IgD-negative memory B cell (primary cell): ENCODE measurements around the gene MYOF. TPM values are rescaled to one million over a fixed set of nuclear protein-coding genes. Genes with fewer than 3 reads are reported as not detected.

Experiments used
- H3K27ac Mint-ChIP-seq, 3 donors: one replicate each; pipeline ENCODE4 v1.8.0; 2020 to 2022; ENCODE audit warnings: mild to moderate bottlenecking in 3 of 3, mixed read lengths in 3 of 3, moderate library complexity in 1 of 3
- H3K27me3 Mint-ChIP-seq: one replicate; pipeline ENCODE4 v1.8.0; 2021; ENCODE audit warnings: mixed read lengths
- H3K36me3 Mint-ChIP-seq: one replicate; pipeline ENCODE4 v1.8.0; 2020; ENCODE audit warnings: mild to moderate bottlenecking, mixed read lengths
- H3K4me1 Mint-ChIP-seq, 3 donors: one replicate each; pipeline ENCODE4 v1.8.0; 2020 to 2022; ENCODE audit warnings: mixed read lengths in 3 of 3, mild to moderate bottlenecking in 1 of 3
- H3K4me3 Mint-ChIP-seq, 4 donors: one replicate each; pipeline ENCODE4 v1.8.0; 2020 to 2022; ENCODE audit warnings: mild to moderate bottlenecking in 4 of 4, mixed read lengths in 4 of 4, moderate library complexity in 3 of 4
- H3K9me3 Mint-ChIP-seq, 3 donors: one replicate each; pipeline ENCODE4 v1.8.0; 2020 to 2021; ENCODE audit warnings: mixed read lengths in 3 of 3, mild to moderate bottlenecking in 1 of 3
- polyA plus RNA-seq: library from polyadenylated mRNA; unstranded; fragments of 300-500 nt; fragmentation: Illumina TruSeq; gene quantifications from one replicate; pipeline ENCODE4 v1.2.3, GENCODE V29; 2021

The MYOF gene, protein sequence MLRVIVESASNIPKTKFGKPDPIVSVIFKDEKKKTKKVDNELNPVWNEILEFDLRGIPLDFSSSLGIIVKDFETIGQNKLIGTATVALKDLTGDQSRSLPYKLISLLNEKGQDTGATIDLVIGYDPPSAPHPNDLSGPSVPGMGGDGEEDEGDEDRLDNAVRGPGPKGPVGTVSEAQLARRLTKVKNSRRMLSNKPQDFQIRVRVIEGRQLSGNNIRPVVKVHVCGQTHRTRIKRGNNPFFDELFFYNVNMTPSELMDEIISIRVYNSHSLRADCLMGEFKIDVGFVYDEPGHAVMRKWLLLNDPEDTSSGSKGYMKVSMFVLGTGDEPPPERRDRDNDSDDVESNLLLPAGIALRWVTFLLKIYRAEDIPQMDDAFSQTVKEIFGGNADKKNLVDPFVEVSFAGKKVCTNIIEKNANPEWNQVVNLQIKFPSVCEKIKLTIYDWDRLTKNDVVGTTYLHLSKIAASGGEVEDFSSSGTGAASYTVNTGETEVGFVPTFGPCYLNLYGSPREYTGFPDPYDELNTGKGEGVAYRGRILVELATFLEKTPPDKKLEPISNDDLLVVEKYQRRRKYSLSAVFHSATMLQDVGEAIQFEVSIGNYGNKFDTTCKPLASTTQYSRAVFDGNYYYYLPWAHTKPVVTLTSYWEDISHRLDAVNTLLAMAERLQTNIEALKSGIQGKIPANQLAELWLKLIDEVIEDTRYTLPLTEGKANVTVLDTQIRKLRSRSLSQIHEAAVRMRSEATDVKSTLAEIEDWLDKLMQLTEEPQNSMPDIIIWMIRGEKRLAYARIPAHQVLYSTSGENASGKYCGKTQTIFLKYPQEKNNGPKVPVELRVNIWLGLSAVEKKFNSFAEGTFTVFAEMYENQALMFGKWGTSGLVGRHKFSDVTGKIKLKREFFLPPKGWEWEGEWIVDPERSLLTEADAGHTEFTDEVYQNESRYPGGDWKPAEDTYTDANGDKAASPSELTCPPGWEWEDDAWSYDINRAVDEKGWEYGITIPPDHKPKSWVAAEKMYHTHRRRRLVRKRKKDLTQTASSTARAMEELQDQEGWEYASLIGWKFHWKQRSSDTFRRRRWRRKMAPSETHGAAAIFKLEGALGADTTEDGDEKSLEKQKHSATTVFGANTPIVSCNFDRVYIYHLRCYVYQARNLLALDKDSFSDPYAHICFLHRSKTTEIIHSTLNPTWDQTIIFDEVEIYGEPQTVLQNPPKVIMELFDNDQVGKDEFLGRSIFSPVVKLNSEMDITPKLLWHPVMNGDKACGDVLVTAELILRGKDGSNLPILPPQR (N-terminal part only)
- polyA plus RNA-seq: not detected

- Mint-ChIP-seq H3K9me3 (no peaks in the 10 kb centered on the region), H3K4me3 (peak within 1 kb of the TSS; percentile 72 to 91 (median 84)), H3K4me1 (peaks cover 4 to 15% (median 13%) of the 10 kb centered on the region in 3 donors), H3K27ac (peak within 1 kb of the TSS in 1 of 3 donors; percentile 32), H3K36me3 (no peaks in the 10 kb centered on the region), H3K27me3 (peaks cover 18% of the 10 kb centered on the region)
These were observed at the start of gene MYOF for GRCh38 chr10:93482145-93482834. Gene MYOF, minus strand, starts transcription at chr10:93482334. Its CDS starts 140 bp downstream, at chr10:93482194.

DNA sequence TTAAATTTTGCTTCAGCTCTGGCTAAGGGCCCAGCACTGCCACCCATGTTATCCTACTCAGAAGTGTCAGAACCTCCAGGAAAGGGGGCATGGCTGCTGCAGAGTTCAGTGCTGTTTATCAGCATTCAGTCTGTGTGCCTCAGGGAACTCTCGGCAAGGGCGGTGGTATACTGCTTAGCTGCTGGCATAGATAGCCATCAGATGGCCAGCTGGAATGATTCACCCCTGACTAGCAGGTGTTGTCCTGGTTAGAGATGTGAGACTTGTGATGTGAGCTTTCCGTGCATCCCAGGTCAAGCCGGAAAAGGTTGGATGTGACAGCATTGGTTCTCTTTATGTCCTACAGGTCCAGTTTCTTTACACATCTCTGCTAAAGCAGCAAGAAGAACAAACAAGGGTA, 36.4 kb upstream of the MYOF start:
- Mint-ChIP-seq H3K4me1 (peaks cover 2 to 6% (median 2%) of the 10 kb centered on the region in 3 donors), H3K9me3 (no peaks in the 10 kb centered on the region), H3K36me3 (peaks cover 3% of the 10 kb centered on the region), H3K27me3 (no peaks in the 10 kb centered on the region), H3K4me3 (no peak overlapping the region), H3K27ac (no peak overlapping the region)

DNA sequence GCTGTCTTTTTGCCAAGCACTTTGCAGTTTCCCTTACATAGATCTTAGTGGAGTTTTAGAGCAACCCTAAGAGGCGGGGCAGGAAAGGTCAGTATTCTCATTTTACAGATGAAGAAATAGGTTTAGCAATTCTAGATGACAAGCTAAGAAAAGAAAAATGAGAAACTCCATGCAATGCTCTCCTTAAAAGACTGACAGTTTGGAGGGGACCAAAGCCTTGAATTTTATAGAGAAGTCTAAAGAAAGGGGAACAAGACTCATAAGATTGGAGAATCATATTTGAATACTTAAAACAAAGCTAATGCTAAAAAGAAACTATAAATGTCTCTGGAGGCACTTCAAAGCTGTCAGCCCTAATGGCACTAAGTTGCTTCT, 33.9 kb upstream of the MYOF start:
- Mint-ChIP-seq H3K27ac (no peak overlapping the region), H3K4me3 (no peak overlapping the region), H3K27me3 (no peaks in the 10 kb centered on the region), H3K9me3 (no peaks in the 10 kb centered on the region), H3K36me3 (no peaks in the 10 kb centered on the region), H3K4me1 (peaks cover 3 to 6% (median 4%) of the 10 kb centered on the region in 3 donors)

- no peak overlapping the region for H3K27ac Mint-ChIP-seq
- H3K27me3 Mint-ChIP-seq: no peaks in the 10 kb centered on the region
- H3K4me3 Mint-ChIP-seq: no peak overlapping the region
- H3K4me1 Mint-ChIP-seq: peaks cover 3 to 6% (median 4%) of the 10 kb centered on the region in 3 donors
- no peaks in the 10 kb centered on the region for H3K36me3 Mint-ChIP-seq
- no peaks in the 10 kb centered on the region for H3K9me3 Mint-ChIP-seq
These were observed 33.2 kb upstream of the MYOF start for GRCh38 chr10:93515071-93516005.

DNA sequence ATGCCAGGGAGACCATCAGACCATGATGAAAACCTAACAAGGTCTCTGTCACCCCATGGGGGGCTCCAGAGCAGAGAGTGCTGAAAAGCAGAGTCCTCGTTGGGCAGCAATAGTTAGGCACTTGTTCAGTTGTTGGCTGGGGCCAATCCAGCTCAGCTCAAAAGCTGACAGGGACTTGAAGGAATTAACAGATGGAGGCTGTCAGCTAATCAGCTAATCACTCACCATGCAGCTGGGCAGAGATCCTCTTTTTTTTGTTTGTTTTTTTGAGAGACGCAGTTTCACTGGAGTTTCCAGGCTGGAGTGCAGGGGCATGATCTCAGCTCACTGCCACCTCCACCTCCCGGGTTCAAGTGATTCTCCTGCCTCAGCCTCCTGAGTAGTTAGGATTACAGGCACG, 32.4 kb upstream of the MYOF start:
- Mint-ChIP-seq H3K9me3 (no peaks in the 10 kb centered on the region), H3K4me1 (peaks cover 3 to 6% (median 4%) of the 10 kb centered on the region in 3 donors), H3K27ac (no peak overlapping the region), H3K4me3 (no peak overlapping the region), H3K27me3 (no peaks in the 10 kb centered on the region), H3K36me3 (no peaks in the 10 kb centered on the region)

- H3K4me1 Mint-ChIP-seq: peaks cover 3 to 6% (median 4%) of the 10 kb centered on the region in 3 donors
- H3K4me3 Mint-ChIP-seq: no peak overlapping the region
- H3K9me3 Mint-ChIP-seq: no peaks in the 10 kb centered on the region
- H3K27me3 Mint-ChIP-seq: no peaks in the 10 kb centered on the region
- H3K36me3 Mint-ChIP-seq: no peaks in the 10 kb centered on the region
- H3K27ac Mint-ChIP-seq: no peak overlapping the region
These were observed 31.0 kb upstream of the MYOF start for GRCh38 chr10:93513091-93513490.

DNA sequence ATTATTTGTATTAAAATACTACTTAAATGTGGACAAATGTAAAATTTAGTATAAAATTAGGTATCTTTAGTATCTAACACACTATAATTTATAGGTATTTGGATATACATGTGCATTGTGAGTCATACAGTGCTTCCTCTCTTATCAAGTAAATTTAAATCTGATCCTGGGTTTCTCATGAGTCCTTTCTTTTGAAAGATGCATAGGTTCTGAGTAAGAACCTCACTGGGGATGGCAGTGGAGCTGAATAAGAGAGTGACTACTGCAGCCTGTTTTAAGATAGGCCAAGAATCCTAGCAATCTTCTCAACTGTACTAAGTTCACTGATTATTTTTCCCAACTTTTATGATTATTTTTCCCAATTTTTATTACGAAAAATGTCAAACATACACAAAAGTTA, 30.4 kb upstream of the MYOF start:
- H3K9me3 Mint-ChIP-seq: no peaks in the 10 kb centered on the region
- no peaks in the 10 kb centered on the region for H3K36me3 Mint-ChIP-seq
- peaks cover 4 to 6% (median 5%) of the 10 kb centered on the region in 3 donors for H3K4me1 Mint-ChIP-seq
- H3K27me3 Mint-ChIP-seq: no peaks in the 10 kb centered on the region
- no peak overlapping the region for H3K4me3 Mint-ChIP-seq
- H3K27ac Mint-ChIP-seq: no peak overlapping the region

GRCh38 chr10:93509816-93510215, 27.7 kb upstream of the MYOF start:
- Mint-ChIP-seq H3K27me3 (no peaks in the 10 kb centered on the region), H3K4me3 (no peak overlapping the region), H3K9me3 (no peaks in the 10 kb centered on the region), H3K4me1 (peaks cover 0 to 3% (median 2%) of the 10 kb centered on the region in 3 donors), H3K36me3 (no peaks in the 10 kb centered on the region), H3K27ac (no peak overlapping the region)

DNA sequence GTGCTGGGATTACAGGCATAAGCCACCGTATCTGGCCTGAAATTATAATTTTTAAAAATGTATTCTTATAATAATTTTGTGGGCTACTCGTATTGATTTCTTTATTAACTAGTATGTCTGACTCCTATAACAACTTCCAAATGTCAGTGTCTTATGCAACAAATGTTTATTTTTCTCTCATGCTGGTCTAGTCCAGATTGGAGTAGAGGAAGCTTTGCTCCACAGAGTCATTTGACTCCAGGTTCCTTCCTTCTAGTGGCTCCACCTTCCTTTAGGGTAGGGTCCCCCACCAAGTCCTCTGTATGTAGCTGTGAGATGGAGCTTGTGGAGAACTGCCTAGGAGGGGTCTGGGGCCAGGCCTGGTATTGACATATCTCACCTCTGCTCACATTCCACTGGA, 22.9 kb upstream of the MYOF start:
- Mint-ChIP-seq H3K27ac (peak overlapping the region in 1 of 3 donors; percentile 47), H3K4me1 (peaks cover 0 to 11% (median 6%) of the 10 kb centered on the region in 3 donors), H3K27me3 (no peaks in the 10 kb centered on the region), H3K9me3 (no peaks in the 10 kb centered on the region), H3K36me3 (no peaks in the 10 kb centered on the region), H3K4me3 (no peak overlapping the region)

GRCh38 chr10:93503075-93503474, 20.9 kb upstream of the MYOF start:
- H3K27ac Mint-ChIP-seq: peak overlapping the region in 1 of 3 donors; percentile 21
- H3K27me3 Mint-ChIP-seq: no peaks in the 10 kb centered on the region
- H3K4me1 Mint-ChIP-seq: peaks cover 10 to 14% (median 12%) of the 10 kb centered on the region in 3 donors
- no peaks in the 10 kb centered on the region for H3K9me3 Mint-ChIP-seq
- no peaks in the 10 kb centered on the region for H3K36me3 Mint-ChIP-seq
- peak overlapping the region in 3 of 4 donors; percentile 6 to 78 (median 58) for H3K4me3 Mint-ChIP-seq

DNA sequence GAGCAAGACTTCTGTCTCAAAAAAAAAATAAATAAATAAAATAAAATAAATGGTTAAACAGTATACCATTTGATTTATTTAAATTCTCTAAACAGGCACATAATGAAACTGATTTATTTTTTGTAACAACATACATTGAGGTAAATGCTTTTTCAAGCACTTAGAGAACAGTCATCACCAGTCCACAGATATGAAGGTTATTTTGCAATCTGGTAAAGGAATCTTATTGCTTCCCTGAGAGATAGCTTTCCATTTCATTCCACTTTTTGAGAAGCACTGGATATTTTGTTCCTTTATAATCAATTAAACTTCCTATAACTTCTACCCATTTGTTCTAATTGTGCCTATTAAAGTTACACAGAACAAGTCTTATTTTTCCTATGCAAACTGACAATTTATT, 19.5 kb upstream of the MYOF start:
- Mint-ChIP-seq H3K9me3 (no peaks in the 10 kb centered on the region), H3K36me3 (no peaks in the 10 kb centered on the region), H3K4me1 (peaks cover 14 to 19% (median 16%) of the 10 kb centered on the region in 3 donors)

GRCh38 chr10:93498166-93498565, 16.0 kb upstream of the MYOF start:
- Mint-ChIP-seq H3K9me3 (no peaks in the 10 kb centered on the region), H3K27ac (peak overlapping the region; percentile 8 to 82 (median 37)), H3K27me3 (no peaks in the 10 kb centered on the region), H3K36me3 (no peaks in the 10 kb centered on the region), H3K4me3 (peak overlapping the region; percentile 85 to 97 (median 89)), H3K4me1 (peaks cover 18 to 23% (median 18%) of the 10 kb centered on the region in 3 donors)

More for the DNA sequence above, 19.5 kb upstream of the MYOF start:
- Mint-ChIP-seq H3K4me3 (no peak overlapping the region), H3K27me3 (no peaks in the 10 kb centered on the region), H3K27ac (no peak overlapping the region)

GRCh38 chr10:93496322-93497041, 14.3 kb upstream of the MYOF start, which contains the start of gene CEP55:
Gene CEP55, plus strand, starts transcription at chr10:93496612. Its CDS starts 3,440 bp downstream, at chr10:93500052.
- peak within 1 kb of the TSS; percentile 85 to 97 (median 92) for H3K4me3 Mint-ChIP-seq
- no peaks in the 10 kb centered on the region for H3K27me3 Mint-ChIP-seq
- H3K9me3 Mint-ChIP-seq: no peaks in the 10 kb centered on the region
- H3K36me3 Mint-ChIP-seq: no peaks in the 10 kb centered on the region
- peaks cover 11 to 23% (median 12%) of the 10 kb centered on the region in 3 donors for H3K4me1 Mint-ChIP-seq
- peak within 1 kb of the TSS in 2 of 3 donors; percentile 66 to 91 for H3K27ac Mint-ChIP-seq
